ENCODE data around the gene CDH5.

DNA sequence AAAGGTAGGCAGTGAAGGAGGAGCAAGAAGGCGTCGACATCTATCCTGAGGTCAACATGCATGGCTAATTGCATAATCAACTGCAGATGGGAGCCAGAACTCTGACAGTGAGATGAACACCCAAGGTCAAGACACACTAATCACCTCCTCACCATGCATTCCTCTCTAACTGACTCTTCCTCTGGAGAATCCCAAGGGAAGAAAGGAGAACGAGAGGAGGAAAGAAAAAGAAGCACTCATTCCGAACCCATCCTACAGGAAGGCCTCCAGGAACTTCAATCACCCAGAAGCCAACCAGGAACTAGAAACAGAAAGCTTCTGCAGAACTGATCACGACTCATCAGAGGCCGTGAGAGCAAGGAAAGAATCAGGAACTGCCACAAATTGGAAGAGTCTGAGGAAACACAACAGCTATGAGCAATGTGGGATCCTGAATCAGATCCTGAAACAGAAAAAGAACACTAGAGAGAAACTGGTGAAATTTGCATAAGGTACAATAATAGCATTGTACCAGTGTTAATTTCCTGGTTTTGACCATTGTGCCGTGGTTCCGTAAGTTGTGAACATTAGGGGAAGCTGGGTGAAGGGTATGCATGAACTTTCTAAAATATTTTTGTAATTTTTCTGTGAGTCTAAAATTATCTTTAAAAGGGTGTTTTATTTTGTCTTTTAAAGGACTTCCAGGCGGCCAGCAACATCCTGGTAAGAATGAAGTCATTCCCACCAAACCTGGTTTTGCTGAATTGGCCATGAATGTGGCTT is 50.6 kb downstream of the CDH5 start:
- TF ChIP-seq, protein P1, sequence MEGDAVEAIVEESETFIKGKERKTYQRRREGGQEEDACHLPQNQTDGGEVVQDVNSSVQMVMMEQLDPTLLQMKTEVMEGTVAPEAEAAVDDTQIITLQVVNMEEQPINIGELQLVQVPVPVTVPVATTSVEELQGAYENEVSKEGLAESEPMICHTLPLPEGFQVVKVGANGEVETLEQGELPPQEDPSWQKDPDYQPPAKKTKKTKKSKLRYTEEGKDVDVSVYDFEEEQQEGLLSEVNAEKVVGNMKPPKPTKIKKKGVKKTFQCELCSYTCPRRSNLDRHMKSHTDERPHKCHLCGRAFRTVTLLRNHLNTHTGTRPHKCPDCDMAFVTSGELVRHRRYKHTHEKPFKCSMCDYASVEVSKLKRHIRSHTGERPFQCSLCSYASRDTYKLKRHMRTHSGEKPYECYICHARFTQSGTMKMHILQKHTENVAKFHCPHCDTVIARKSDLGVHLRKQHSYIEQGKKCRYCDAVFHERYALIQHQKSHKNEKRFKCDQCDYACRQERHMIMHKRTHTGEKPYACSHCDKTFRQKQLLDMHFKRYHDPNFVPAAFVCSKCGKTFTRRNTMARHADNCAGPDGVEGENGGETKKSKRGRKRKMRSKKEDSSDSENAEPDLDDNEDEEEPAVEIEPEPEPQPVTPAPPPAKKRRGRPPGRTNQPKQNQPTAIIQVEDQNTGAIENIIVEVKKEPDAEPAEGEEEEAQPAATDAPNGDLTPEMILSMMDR (IDR thresholded peaks at IDR 0.05; ENCODE audit: control extremely low read depth in 1 of 3, insufficient read depth in 1 of 3, low read depth in 1 of 3, low read length in 3 of 3), result no peak
- TF ChIP-seq POLR2AphosphoS5 (IDR thresholded peaks at IDR 0.05; ENCODE audit: low read depth, low read length) (no peak), TEAD4 (IDR thresholded peaks at IDR 0.05; ENCODE audit: low read depth, low read length) (no peak), EZH2 (IDR thresholded peaks at IDR 0.05; ENCODE audit: low read depth, low read length, severe bottlenecking) (no peak), BRCA1 (IDR thresholded peaks at IDR 0.05; ENCODE audit: low read depth, low read length) (no peak), SRF (IDR thresholded peaks at IDR 0.05; ENCODE audit: low read depth, low read length) (no peak)
